KMS-11 (cell line): ENCODE data around the gene CDCA5.

ENCODE experiments used
- H2AFZ ChIP-seq: fragments of 200-600 bp; sonication (generic); 2 replicates; pipeline ENCODE4 v1.6.1; 2016; ENCODE audit warnings: antibody characterized with exemption, mixed run types, low read depth
- H3K27ac ChIP-seq: fragments of 200-600 bp; sonication (generic); 2 replicates; pipeline ENCODE4 v1.6.1; 2016; ENCODE audit warnings: mild to moderate bottlenecking, mixed run types
- H3K27me3 ChIP-seq: fragments of 200-600 bp; sonication (generic); 2 replicates; pipeline ENCODE4 v1.6.1; 2017; ENCODE audit warnings: mild to moderate bottlenecking, low read depth, mixed run types, moderate library complexity; ENCODE audit not compliant: insufficient read depth
- H3K36me3 ChIP-seq: fragments of 200-600 bp; sonication (generic); 2 replicates; pipeline ENCODE4 v1.6.1; 2017; ENCODE audit warnings: mild to moderate bottlenecking, mixed run types; ENCODE audit not compliant: insufficient read depth
- H3K4me1 ChIP-seq: fragments of 200-600 bp; sonication (generic); 2 replicates; pipeline ENCODE4 v1.6.1; 2016; ENCODE audit warnings: mild to moderate bottlenecking, low read depth, mixed run types; ENCODE audit not compliant: poor library complexity, severe bottlenecking
- H3K4me2 ChIP-seq: fragments of 200-600 bp; sonication (generic); 2 replicates; pipeline ENCODE4 v1.7.0; 2016; ENCODE audit warnings: mild to moderate bottlenecking, mixed run types
- H3K4me3 ChIP-seq: fragments of 200-600 bp; sonication (generic); IDR thresholded peaks from 2 replicates; pipeline ENCODE4 v1.6.1; 2017; ENCODE audit warnings: low read depth, low read length, mixed read lengths; ENCODE audit not compliant: insufficient read depth
- H3K79me2 ChIP-seq: fragments of 200-600 bp; sonication (generic); 2 replicates; pipeline ENCODE4 v1.6.1; 2016; ENCODE audit warnings: low read depth, mixed run types; ENCODE audit not compliant: insufficient read depth
- H3K9ac ChIP-seq: fragments of 200-600 bp; sonication (generic); 2 replicates; pipeline ENCODE4 v1.6.1; 2016; ENCODE audit warnings: mild to moderate bottlenecking, mixed run types
- H4K20me1 ChIP-seq: fragments of 200-600 bp; sonication (generic); 2 replicates; pipeline ENCODE4 v1.6.1; 2016; ENCODE audit warnings: mild to moderate bottlenecking, mixed run types; ENCODE audit not compliant: insufficient read depth
- TF ChIP-seq, protein P1 (sequence below): fragments of 200-600 bp; sonication (generic); conservative IDR thresholded peaks from 2 replicates; pipeline ENCODE4 v1.6.1; 2017; ENCODE audit warnings: low read depth, mild to moderate bottlenecking, antibody characterized with exemption, low read length, moderate library complexity, mixed read lengths

CDCA5 gene

DNA sequence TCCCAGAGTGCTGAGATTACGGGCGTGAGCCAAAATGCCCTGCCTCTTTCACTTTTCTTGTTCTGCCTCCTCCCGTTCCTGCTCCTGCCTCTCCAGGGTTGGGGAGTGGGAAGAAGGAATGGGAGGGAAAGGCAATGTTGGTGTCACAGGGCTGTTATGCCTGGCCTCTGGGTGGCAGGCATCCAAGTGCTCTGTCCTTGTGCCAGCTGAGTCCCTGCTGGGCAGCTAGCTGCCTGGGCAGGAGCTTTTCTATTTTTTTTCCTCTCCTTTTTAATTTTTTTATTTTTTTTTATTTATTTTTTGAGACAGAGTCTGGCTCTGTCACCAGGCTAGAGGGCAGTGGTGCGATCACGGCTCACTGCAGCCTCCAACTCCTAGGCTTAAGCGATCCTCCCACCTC, 46.9 kb downstream of the CDCA5 start:
- no peak overlapping the region for H3K27ac ChIP-seq
- no peaks in the 10 kb centered on the region for H3K27me3 ChIP-seq
- TF ChIP-seq, protein P1, sequence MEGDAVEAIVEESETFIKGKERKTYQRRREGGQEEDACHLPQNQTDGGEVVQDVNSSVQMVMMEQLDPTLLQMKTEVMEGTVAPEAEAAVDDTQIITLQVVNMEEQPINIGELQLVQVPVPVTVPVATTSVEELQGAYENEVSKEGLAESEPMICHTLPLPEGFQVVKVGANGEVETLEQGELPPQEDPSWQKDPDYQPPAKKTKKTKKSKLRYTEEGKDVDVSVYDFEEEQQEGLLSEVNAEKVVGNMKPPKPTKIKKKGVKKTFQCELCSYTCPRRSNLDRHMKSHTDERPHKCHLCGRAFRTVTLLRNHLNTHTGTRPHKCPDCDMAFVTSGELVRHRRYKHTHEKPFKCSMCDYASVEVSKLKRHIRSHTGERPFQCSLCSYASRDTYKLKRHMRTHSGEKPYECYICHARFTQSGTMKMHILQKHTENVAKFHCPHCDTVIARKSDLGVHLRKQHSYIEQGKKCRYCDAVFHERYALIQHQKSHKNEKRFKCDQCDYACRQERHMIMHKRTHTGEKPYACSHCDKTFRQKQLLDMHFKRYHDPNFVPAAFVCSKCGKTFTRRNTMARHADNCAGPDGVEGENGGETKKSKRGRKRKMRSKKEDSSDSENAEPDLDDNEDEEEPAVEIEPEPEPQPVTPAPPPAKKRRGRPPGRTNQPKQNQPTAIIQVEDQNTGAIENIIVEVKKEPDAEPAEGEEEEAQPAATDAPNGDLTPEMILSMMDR, result no peak
- H2AFZ ChIP-seq, result no peak overlapping the region
- H3K36me3 ChIP-seq, result no peaks in the 10 kb centered on the region
- H3K4me1 ChIP-seq, result peaks cover 10% of the 10 kb centered on the region
- 0 out of 2 replicates have a peak, but pooled peaks cover 2% of the 10 kb centered on the region for H3K79me2 ChIP-seq
- H3K4me3 ChIP-seq, result no peak overlapping the region
- no peaks in the 10 kb centered on the region for H4K20me1 ChIP-seq
- no peak overlapping the region for H3K4me2 ChIP-seq
- no peak overlapping the region for H3K9ac ChIP-seq

DNA sequence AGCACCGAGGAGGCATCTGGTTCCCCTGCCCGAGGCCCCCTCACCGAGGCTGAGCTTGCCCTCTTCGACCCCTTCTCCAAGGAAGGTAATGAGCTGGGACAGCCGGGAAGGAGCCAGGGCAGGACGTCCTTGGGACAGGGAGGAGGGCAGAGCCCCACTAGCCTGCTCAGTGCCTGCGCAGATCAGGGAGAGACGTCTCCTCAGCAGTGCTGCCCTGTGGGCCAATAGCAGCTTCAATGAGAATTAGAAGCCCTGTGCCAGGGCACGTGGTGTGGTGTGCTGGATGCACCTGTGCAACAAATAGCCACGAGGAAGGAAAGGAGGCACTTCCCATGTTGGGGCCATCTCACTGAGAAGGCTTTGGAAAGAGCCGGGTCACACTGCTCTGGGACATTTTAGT, 48.3 kb downstream of the CDCA5 start:
- no peak overlapping the region for H2AFZ ChIP-seq
- H3K9ac ChIP-seq, result no peak overlapping the region
- no peak overlapping the region for H3K27ac ChIP-seq
- TF ChIP-seq, protein P1, result no peak
- peaks cover 10% of the 10 kb centered on the region for H3K4me1 ChIP-seq
- H4K20me1 ChIP-seq, result no peaks in the 10 kb centered on the region
- no peak overlapping the region for H3K4me3 ChIP-seq
- H3K4me2 ChIP-seq, result no peak overlapping the region
- H3K36me3 ChIP-seq, result no peaks in the 10 kb centered on the region
- H3K79me2 ChIP-seq, result no peaks in the 10 kb centered on the region
- H3K27me3 ChIP-seq, result no peaks in the 10 kb centered on the region

DNA sequence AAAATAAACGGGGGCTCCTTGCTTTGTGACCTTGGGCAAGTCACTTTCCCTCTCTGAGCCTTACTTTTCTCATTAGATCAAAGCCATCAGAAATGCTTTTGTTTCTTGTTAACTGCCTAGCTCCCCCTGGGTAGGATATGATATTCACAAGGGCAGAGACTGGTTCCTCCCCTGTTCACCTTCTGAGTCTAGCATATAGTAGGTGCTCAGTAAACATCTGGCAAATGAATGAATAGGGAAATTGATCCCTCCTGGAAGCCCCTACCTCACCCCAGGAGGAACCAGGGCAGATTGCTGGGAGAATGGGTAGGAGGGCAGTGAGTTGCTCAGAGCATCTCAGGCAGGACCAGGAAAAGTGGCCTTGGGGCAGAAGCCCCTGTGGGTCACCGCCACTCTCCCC, 49.4 kb downstream of the CDCA5 start:
- H3K79me2 ChIP-seq, result no peaks in the 10 kb centered on the region
- H3K4me3 ChIP-seq, result no peak overlapping the region
- H2AFZ ChIP-seq, result no peak overlapping the region
- TF ChIP-seq, protein P1, result no peak
- H3K36me3 ChIP-seq, result no peaks in the 10 kb centered on the region
- no peaks in the 10 kb centered on the region for H3K4me1 ChIP-seq
- H3K27me3 ChIP-seq, result no peaks in the 10 kb centered on the region
- H4K20me1 ChIP-seq, result no peaks in the 10 kb centered on the region
- H3K4me2 ChIP-seq, result no peak overlapping the region
- no peak overlapping the region for H3K9ac ChIP-seq
- no peak overlapping the region for H3K27ac ChIP-seq

DNA sequence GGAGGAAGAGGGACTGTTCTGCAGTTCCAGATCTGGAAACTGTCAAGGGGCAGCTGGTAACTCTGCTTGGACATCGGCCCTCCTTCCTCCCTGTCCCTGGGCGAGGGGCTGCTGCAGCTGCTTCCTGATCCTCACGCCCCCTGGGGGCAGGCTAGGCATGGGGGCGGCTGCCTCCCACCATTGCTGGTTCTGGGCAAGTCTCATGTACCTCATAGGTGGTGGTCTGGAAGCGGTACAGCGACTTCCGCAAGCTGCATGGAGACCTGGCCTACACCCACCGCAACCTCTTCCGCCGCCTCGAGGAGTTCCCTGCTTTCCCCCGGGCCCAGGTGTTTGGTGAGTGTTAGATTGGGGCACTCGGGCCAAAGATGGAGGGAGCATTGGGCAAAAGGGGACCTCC, 51.6 kb downstream of the CDCA5 start:
- TF ChIP-seq, protein P1, result no peak
- Histone ChIP-seq H3K27me3 (no peaks in the 10 kb centered on the region), H3K27ac (no peak overlapping the region), H3K9ac (no peak overlapping the region), H2AFZ (no peak overlapping the region), H3K4me1 (peaks cover 11% of the 10 kb centered on the region), H3K79me2 (no peaks in the 10 kb centered on the region), H3K4me2 (no peak overlapping the region), H3K36me3 (no peaks in the 10 kb centered on the region), H3K4me3 (no peak overlapping the region), H4K20me1 (no peaks in the 10 kb centered on the region)
